Measurements from ENCODE around the gene SPINK4.

DNA sequence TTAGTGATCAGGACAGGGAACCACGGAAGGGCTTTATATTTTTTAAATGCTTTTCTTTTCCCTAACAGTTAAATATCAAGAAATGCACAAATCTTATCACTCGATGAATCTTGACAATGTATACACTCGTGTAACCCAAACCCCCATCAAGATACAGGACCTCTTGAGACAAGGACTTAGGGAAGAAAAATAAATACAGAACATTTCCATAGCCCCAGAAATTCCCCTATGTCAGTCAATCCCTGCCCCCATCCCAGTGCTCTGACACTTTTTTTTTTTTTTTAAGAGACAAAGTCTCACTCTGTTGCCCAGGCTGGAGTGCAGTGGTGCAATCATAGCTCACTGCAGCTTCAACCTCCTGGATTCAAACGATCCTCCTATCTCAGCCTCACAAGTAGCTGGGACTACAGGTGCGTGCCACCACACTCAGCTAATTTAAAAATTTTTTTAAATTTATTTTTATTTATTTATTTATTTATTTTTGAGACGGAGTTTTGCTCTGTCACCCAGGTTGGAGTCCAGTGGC, 2.7 kb downstream of the SPINK4 start:
- TF ChIP-seq POLR2AphosphoS5 (IDR thresholded peaks at IDR 0.05; ENCODE audit: low read depth, low read length): no peak
- TF ChIP-seq, protein P1, sequence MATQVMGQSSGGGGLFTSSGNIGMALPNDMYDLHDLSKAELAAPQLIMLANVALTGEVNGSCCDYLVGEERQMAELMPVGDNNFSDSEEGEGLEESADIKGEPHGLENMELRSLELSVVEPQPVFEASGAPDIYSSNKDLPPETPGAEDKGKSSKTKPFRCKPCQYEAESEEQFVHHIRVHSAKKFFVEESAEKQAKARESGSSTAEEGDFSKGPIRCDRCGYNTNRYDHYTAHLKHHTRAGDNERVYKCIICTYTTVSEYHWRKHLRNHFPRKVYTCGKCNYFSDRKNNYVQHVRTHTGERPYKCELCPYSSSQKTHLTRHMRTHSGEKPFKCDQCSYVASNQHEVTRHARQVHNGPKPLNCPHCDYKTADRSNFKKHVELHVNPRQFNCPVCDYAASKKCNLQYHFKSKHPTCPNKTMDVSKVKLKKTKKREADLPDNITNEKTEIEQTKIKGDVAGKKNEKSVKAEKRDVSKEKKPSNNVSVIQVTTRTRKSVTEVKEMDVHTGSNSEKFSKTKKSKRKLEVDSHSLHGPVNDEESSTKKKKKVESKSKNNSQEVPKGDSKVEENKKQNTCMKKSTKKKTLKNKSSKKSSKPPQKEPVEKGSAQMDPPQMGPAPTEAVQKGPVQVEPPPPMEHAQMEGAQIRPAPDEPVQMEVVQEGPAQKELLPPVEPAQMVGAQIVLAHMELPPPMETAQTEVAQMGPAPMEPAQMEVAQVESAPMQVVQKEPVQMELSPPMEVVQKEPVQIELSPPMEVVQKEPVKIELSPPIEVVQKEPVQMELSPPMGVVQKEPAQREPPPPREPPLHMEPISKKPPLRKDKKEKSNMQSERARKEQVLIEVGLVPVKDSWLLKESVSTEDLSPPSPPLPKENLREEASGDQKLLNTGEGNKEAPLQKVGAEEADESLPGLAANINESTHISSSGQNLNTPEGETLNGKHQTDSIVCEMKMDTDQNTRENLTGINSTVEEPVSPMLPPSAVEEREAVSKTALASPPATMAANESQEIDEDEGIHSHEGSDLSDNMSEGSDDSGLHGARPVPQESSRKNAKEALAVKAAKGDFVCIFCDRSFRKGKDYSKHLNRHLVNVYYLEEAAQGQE (IDR thresholded peaks at IDR 0.05; ENCODE audit: insufficient read depth in 1 of 2, low read depth in 2 of 2, low read length in 2 of 2): no peak
- TF ChIP-seq TAF1 (IDR thresholded peaks at IDR 0.05; ENCODE audit: borderline replicate concordance, insufficient read depth, low read length): no peak
- no peak for TF ChIP-seq FOXP2 (optimal IDR thresholded peaks at IDR 0.05; ENCODE audit: borderline replicate concordance, extremely low read depth, extremely low read length, insufficient read depth)
